HFF-Myc (cell line): ENCODE measurements around the gene CARD10.

Source experiments
- DNase-seq: peaks from one replicate; pipeline ENCODE4 v3.0.0-alpha.2; 2011; ENCODE audit warnings: low read depth; ENCODE audit errors: extremely low read depth
- H3K4me3 ChIP-seq: replicated peaks from 2 replicates; pipeline ENCODE4 v1.5.1; 2011; ENCODE audit warnings: low read depth, mild to moderate bottlenecking, control low read depth, low read length
- CTCF ChIP-seq: IDR thresholded peaks from 2 replicates; pipeline ENCODE4 v1.5.1; 2012; ENCODE audit warnings: mild to moderate bottlenecking, low read depth, low read length, control low read depth; ENCODE audit errors: missing control alignments

The CARD10 gene

GRCh38 chr22:37505989-37506388, 13.2 kb downstream of the CARD10 start:
- DNase-seq = no peak
- no peak overlapping the region for H3K4me3 ChIP-seq
- TF ChIP-seq CTCF = no peak

- TF ChIP-seq CTCF = no peak
- no peak for DNase-seq
- H3K4me3 ChIP-seq = no peak overlapping the region
Observed at GRCh38 chr22:37505565-37505964, 13.7 kb downstream of the CARD10 start.

GRCh38 chr22:37504964-37505363, 14.3 kb downstream of the CARD10 start:
- no peak for DNase-seq
- no peak overlapping the region for H3K4me3 ChIP-seq
- TF ChIP-seq CTCF = no peak

- DNase-seq = no peak
- H3K4me3 ChIP-seq = no peak overlapping the region
- TF ChIP-seq CTCF = no peak
Observed at GRCh38 chr22:37503850-37504249, 15.4 kb downstream of the CARD10 start.

GRCh38 chr22:37503183-37503683, 16.0 kb downstream of the CARD10 start:
- H3K4me3 ChIP-seq = no peak overlapping the region
- no peak for TF ChIP-seq CTCF
- no peak for DNase-seq

GRCh38 chr22:37502342-37503182, 16.7 kb downstream of the CARD10 start:
- DNase-seq = no peak
- no peak for TF ChIP-seq CTCF
- H3K4me3 ChIP-seq = no peak overlapping the region
